ENCODE results near the gene PAX8. TPM values are rescaled to one million over a fixed set of nuclear protein-coding genes. Genes with fewer than 3 reads are reported as not detected.

Gene PAX8
- total and polyA plus RNA-seq, 2 experiments from 2014 or later, result 5.8 to 13.1 TPM

GRCh38 chr2:113275556-113276215 is 3.0 kb downstream of the PAX8 start:
- Histone ChIP-seq H3K9ac (no peak overlapping the region), H3K27me3 (replicated peaks; ENCODE audit: insufficient read depth) (peaks cover 52% of the 10 kb centered on the region), H3K9me2 (ENCODE audit: insufficient read depth) (no peaks in the 10 kb centered on the region), H4K20me1 (ENCODE audit: insufficient read depth) (no peaks in the 10 kb centered on the region), H3K27ac (no peak overlapping the region), H3F3A (ENCODE audit: insufficient read depth) (no peaks in the 10 kb centered on the region; the same call in 1 of the 2 replicates), H3K4me3 (no peak overlapping the region), H3K4me2 (ENCODE audit: unreplicated experiment) (no peak overlapping the region), H3K4me1 (ENCODE audit: insufficient read depth) (no peaks in the 10 kb centered on the region), H3K9me3 (ENCODE audit: low read depth) (no peaks in the 10 kb centered on the region), H2AFZ (no peak overlapping the region), H3K79me2 (ENCODE audit: insufficient read depth) (no peaks in the 10 kb centered on the region), H3K36me3 (ENCODE audit: low read depth) (no peaks in the 10 kb centered on the region)
- TF ChIP-seq EZH2 (IDR thresholded peaks at IDR 0.05; ENCODE audit: insufficient read depth, poor library complexity, severe bottlenecking) (no peak), EZH2phosphoT487 (IDR thresholded peaks at IDR 0.05; ENCODE audit: insufficient read depth, low read depth) (no peak)
- 47 to 54% methylated on average over 38 of the region's 38 CpGs for WGBS, 2 experiments (ENCODE audit: low coverage in 1 of 2, low lambda C conversion rate in 2 of 2, missing lambda C conversion rate in 2 of 2)
- no peak for DNase-seq
- in situ Hi-C loops (cut with MboI), result no loop called here

GRCh38 chr2:113274432-113274831 is 4.3 kb downstream of the PAX8 start:
- no peak overlapping the region for H3K9ac ChIP-seq
- H3K4me1 ChIP-seq (ENCODE audit: insufficient read depth), result no peaks in the 10 kb centered on the region
- H3K27me3 ChIP-seq (replicated peaks; ENCODE audit: insufficient read depth), result peaks cover 52% of the 10 kb centered on the region
- no peaks in the 10 kb centered on the region for H4K20me1 ChIP-seq (ENCODE audit: insufficient read depth)
- DNase-seq, result no peak
- no peaks in the 10 kb centered on the region for H3K9me3 ChIP-seq (ENCODE audit: low read depth)
- in situ Hi-C loops (cut with MboI), result loop anchor here (25.0 kb wide), 1 partner anchor 88 kb away; no protein-coding TSS in a partner anchor
- no peak overlapping the region for H3K4me2 ChIP-seq (ENCODE audit: unreplicated experiment)
- H3K4me3 ChIP-seq, result no peak overlapping the region
- no peaks in the 10 kb centered on the region for H3K79me2 ChIP-seq (ENCODE audit: insufficient read depth)
- TF ChIP-seq EZH2 (IDR thresholded peaks at IDR 0.05; ENCODE audit: insufficient read depth, poor library complexity, severe bottlenecking) (no peak), EZH2phosphoT487 (IDR thresholded peaks at IDR 0.05; ENCODE audit: insufficient read depth, low read depth) (no peak)
- no peak overlapping the region for H3K27ac ChIP-seq
- no peak overlapping the region for H2AFZ ChIP-seq
- no peaks in the 10 kb centered on the region; the same call in 1 of the 2 replicates for H3F3A ChIP-seq (ENCODE audit: insufficient read depth)
- no peaks in the 10 kb centered on the region for H3K9me2 ChIP-seq (ENCODE audit: insufficient read depth)
- H3K36me3 ChIP-seq (ENCODE audit: low read depth), result no peaks in the 10 kb centered on the region

DNA sequence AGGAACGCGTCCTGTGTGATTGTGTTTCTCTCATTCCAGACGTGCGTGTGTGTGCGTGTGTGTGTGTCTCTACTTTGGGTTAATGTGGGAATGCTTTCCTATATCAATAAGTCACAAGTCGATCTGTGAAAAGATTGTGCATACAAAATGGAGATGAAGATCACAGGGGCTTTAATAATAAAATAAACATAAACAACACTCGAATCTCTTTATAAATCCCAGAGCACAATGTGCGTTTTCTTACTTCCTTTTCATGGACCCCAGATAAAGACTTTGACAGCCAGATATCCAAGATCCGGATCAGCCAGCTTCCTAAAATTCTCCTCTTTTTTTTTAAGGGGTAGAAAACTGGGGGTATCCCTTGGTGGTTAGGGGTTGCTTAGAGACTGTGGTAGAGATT is 4.7 kb downstream of the PAX8 start:
- H4K20me1 ChIP-seq (ENCODE audit: insufficient read depth), result no peaks in the 10 kb centered on the region
- 71 to 73% methylated on average over 9 of the region's 9 CpGs for WGBS, 2 experiments (ENCODE audit: low coverage in 1 of 2, low lambda C conversion rate in 2 of 2, missing lambda C conversion rate in 2 of 2)

DNA sequence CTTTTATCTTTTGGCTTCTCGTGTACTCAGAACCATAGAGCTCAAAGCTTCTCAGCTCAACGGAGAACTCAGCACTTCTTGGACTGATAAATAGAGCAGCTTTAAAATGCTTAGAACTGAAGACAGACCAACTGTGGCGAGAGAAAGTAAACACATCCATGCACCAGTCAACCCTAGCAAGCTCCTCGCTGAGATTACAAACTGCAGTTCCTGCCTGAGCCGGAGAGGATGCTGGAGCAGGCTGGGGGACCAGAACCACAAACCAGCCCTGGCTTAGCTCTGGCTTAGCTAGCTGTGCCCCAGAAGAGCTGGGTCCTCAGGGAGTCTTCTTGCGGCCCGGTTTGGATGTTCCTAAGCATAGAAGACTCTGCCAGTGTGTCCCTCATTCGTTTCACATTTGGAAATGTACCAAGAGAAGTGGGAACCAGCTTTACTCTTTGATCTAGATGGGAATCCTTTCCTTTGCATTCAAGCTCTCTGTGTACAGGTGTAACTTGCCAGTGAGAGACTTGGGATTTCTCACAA is 5.6 kb downstream of the PAX8 start:
- Histone ChIP-seq H3F3A (ENCODE audit: insufficient read depth) (no peaks in the 10 kb centered on the region; the same call in 1 of the 2 replicates), H3K9ac (no peak overlapping the region), H3K27me3 (replicated peaks; ENCODE audit: insufficient read depth) (peaks cover 52% of the 10 kb centered on the region), H3K9me2 (ENCODE audit: insufficient read depth) (no peaks in the 10 kb centered on the region), H3K36me3 (ENCODE audit: low read depth) (no peaks in the 10 kb centered on the region), H3K4me3 (no peak overlapping the region), H3K4me2 (ENCODE audit: unreplicated experiment) (no peak overlapping the region), H3K27ac (no peak overlapping the region), H4K20me1 (ENCODE audit: insufficient read depth) (no peaks in the 10 kb centered on the region), H3K4me1 (ENCODE audit: insufficient read depth) (no peaks in the 10 kb centered on the region), H2AFZ (no peak overlapping the region), H3K9me3 (ENCODE audit: low read depth) (no peaks in the 10 kb centered on the region), H3K79me2 (ENCODE audit: insufficient read depth) (no peaks in the 10 kb centered on the region)
- WGBS, 2 experiments (ENCODE audit: low coverage in 1 of 2, low lambda C conversion rate in 2 of 2, missing lambda C conversion rate in 2 of 2), result 44 to 49% methylated on average over 8 of the region's 8 CpGs
- no peak for TF ChIP-seq EZH2 (IDR thresholded peaks at IDR 0.05; ENCODE audit: insufficient read depth, poor library complexity, severe bottlenecking)
- TF ChIP-seq EZH2phosphoT487 (IDR thresholded peaks at IDR 0.05; ENCODE audit: insufficient read depth, low read depth), result no peak
- in situ Hi-C loops (cut with MboI), result loop anchor here (25.0 kb wide), 1 partner anchor 89 kb away; no protein-coding TSS in a partner anchor
- DNase-seq, result peak; percentile 46

More for the DNA sequence above, 4.7 kb downstream of the PAX8 start:
- Histone ChIP-seq H3K9me2 (ENCODE audit: insufficient read depth) (no peaks in the 10 kb centered on the region), H3K9me3 (ENCODE audit: low read depth) (no peaks in the 10 kb centered on the region), H3F3A (ENCODE audit: insufficient read depth) (no peaks in the 10 kb centered on the region; the same call in 1 of the 2 replicates), H3K4me3 (no peak overlapping the region), H3K79me2 (ENCODE audit: insufficient read depth) (no peaks in the 10 kb centered on the region), H3K4me2 (ENCODE audit: unreplicated experiment) (no peak overlapping the region), H3K9ac (no peak overlapping the region), H3K4me1 (ENCODE audit: insufficient read depth) (no peaks in the 10 kb centered on the region), H2AFZ (no peak overlapping the region), H3K27ac (no peak overlapping the region), H3K36me3 (ENCODE audit: low read depth) (no peaks in the 10 kb centered on the region), H3K27me3 (replicated peaks; ENCODE audit: insufficient read depth) (peaks cover 52% of the 10 kb centered on the region)
- TF ChIP-seq EZH2 (IDR thresholded peaks at IDR 0.05; ENCODE audit: insufficient read depth, poor library complexity, severe bottlenecking) (no peak), EZH2phosphoT487 (IDR thresholded peaks at IDR 0.05; ENCODE audit: insufficient read depth, low read depth) (no peak)
- in situ Hi-C loops (cut with MboI), result loop anchor here (25.0 kb wide), 1 partner anchor 88 kb away; no protein-coding TSS in a partner anchor
- DNase-seq, result no peak

Measured in GM23248 (cell line).